Measurements from ENCODE around the gene PAFAH2. TPM values are rescaled to one million over a fixed set of nuclear protein-coding genes. Genes with fewer than 3 reads are reported as not detected.

PAFAH2 gene
- total and polyA plus RNA-seq, 2 of the 13 experiments (the other 11 are each of a cell fraction or from before 2014, with no cell fraction given): 6.9 to 9.4 TPM

GRCh38 chr1:26036756-26037281 is 39.0 kb upstream of the PAFAH2 start:
- Histone ChIP-seq H3K9ac (ENCODE audit: insufficient read depth, low read depth, low read length) (no peak overlapping the region), H3K9me3 (ENCODE audit: low read length) (no peaks in the 10 kb centered on the region), H2AFZ (ENCODE audit: low read length) (no peak overlapping the region), H3K4me3 (replicated peaks in 1 of 3; ENCODE audit: insufficient read depth in 1 of 3, low read depth in 2 of 3, low read length in 3 of 3) (peak overlapping the region in 1 of 3 experiments; percentile 93; a peak in 1 of 6 replicates), H3K4me2 (ENCODE audit: low read depth, low read length) (peak overlapping the region; percentile 96), H4K20me1 (ENCODE audit: insufficient read depth, low read length) (no peaks in the 10 kb centered on the region), H3K36me3 (replicated peaks in 1 of 2; ENCODE audit: control insufficient read depth in 1 of 2, insufficient read depth in 2 of 2, low read length in 2 of 2) (no peaks in the 10 kb centered on the region), H3K27ac (ENCODE audit: extremely low read length, insufficient read depth, low read length) (no peak overlapping the region), H3K4me1 (ENCODE audit: insufficient read depth, low read length) (peaks cover 36% of the 10 kb centered on the region), H3K27me3 (ENCODE audit: control insufficient read depth in 1 of 2, insufficient read depth in 2 of 2, low read length in 2 of 2) (peaks cover 0 to 48% of the 10 kb centered on the region in 2 experiments), H3K79me2 (ENCODE audit: insufficient read depth, low read length) (no peaks in the 10 kb centered on the region)
- no TSS peak for BruUV-seq (replicated peaks)
- FAIRE-seq (no peak), ATAC-seq (no peak), DNase-seq (ENCODE audit: low spot score) (no peak)
- intact Hi-C loops (cut with micrococcal nuclease; ENCODE audit: unreplicated experiment) (loop anchor here (5.0 kb wide), 2 partner anchors 75 to 125 kb away; partner anchors contain the start of gene PDIK1L), in situ Hi-C loops (cut with HindIII; ENCODE audit: extremely low pct_ligation_motif_present, low pct_unique_long_range_greater_than_20kb) (no loop called here)
- POLR2A ChIA-PET: interaction anchor here (0.6 to 2.7 kb wide), 4 partner anchors 13 to 161 kb away, joined by 3 to 8 read pairs (median 6); partner anchors contain the start of gene PAFAH2
- CTCF ChIA-PET (ENCODE audit: low intra/inter-chr PET ratio, low total read pairs): interaction anchor here (1.1 to 2.8 kb wide), 2 partner anchors 108 to 141 kb away, joined by 5 to 11 read pairs; no protein-coding TSS in a partner anchor
- 36% methylated on average over 9 of the region's 11 CpGs for WGBS (ENCODE audit: low lambda C conversion rate)
- TF ChIP-seq NFATC3 (CRISPR knock-in tag; IDR thresholded peaks at IDR 0.05) (no peak), HMGXB4 (CRISPR knock-in tag; IDR thresholded peaks at IDR 0.05; ENCODE audit: borderline replicate concordance in 1 of 2, low read depth in 1 of 2) (no peak), RCOR2 (CRISPR knock-in tag; IDR thresholded peaks at IDR 0.05) (no peak), ZBTB46 (CRISPR knock-in tag; IDR thresholded peaks at IDR 0.05; ENCODE audit: borderline replicate concordance) (no peak), ELF1 (CRISPR knock-in tag; IDR thresholded peaks at IDR 0.05) (no peak), ZUFSP (CRISPR knock-in tag; IDR thresholded peaks at IDR 0.05; ENCODE audit: borderline replicate concordance) (no peak), GLI4 (CRISPR knock-in tag; IDR thresholded peaks at IDR 0.05; ENCODE audit: borderline replicate concordance) (no peak), UBTF (CRISPR knock-in tag; IDR thresholded peaks at IDR 0.05) (no peak), PAWR (CRISPR knock-in tag; IDR thresholded peaks at IDR 0.05; ENCODE audit: borderline replicate concordance) (no peak), ZFP37 (CRISPR knock-in tag; IDR thresholded peaks at IDR 0.05; ENCODE audit: borderline replicate concordance) (no peak), ZNF746 (CRISPR knock-in tag; IDR thresholded peaks at IDR 0.05) (no peak), ZBTB21 (CRISPR knock-in tag; IDR thresholded peaks at IDR 0.05) (no peak), ZKSCAN1 (IDR thresholded peaks at IDR 0.05; ENCODE audit: low read length) (no peak), RXRB (CRISPR knock-in tag; IDR thresholded peaks at IDR 0.05; ENCODE audit: borderline replicate concordance) (no peak), ZNF564 (CRISPR knock-in tag; IDR thresholded peaks at IDR 0.05) (no peak), SP4 (CRISPR knock-in tag; IDR thresholded peaks at IDR 0.05) (no peak), MEIS1 (CRISPR knock-in tag; IDR thresholded peaks at IDR 0.05; ENCODE audit: borderline replicate concordance) (no peak)
